K562 (cell line): Measurements from ENCODE around the gene TMCC1. TPM values are rescaled to one million over a fixed set of nuclear protein-coding genes. Genes with fewer than 3 reads are reported as not detected.
A peak's percentile ranks its signal among the peaks of the same experiment; 100 is the strongest.

Source experiments
- ATF7 ChIP-seq: fragments of 450-650 bp; IDR thresholded peaks from 2 replicates; pipeline ENCODE4 v1.7.1; 2014; ENCODE audit warnings: mild to moderate bottlenecking, moderate library complexity
- CCNT2 ChIP-seq: IDR thresholded peaks from 2 replicates; pipeline ENCODE4 v1.6.1; 2011; ENCODE audit warnings: borderline replicate concordance, low read depth, mild to moderate bottlenecking, moderate library complexity, mixed read lengths, low read length; ENCODE audit not compliant: insufficient read length; ENCODE audit errors: extremely low read depth
- HDAC3 ChIP-seq: fragments of 450-650 bp; IDR thresholded peaks from 2 replicates; pipeline ENCODE4 v1.6.1; 2018; ENCODE audit warnings: borderline replicate concordance, mild to moderate bottlenecking, moderate library complexity; ENCODE audit not compliant: partially characterized antibody
- MCM2 ChIP-seq: fragments of 450-650 bp; IDR thresholded peaks from 2 replicates; pipeline ENCODE4 v1.6.1; 2017; ENCODE audit warnings: low read depth, mild to moderate bottlenecking
- NCOR1 ChIP-seq: fragments of 450-650 bp; IDR thresholded peaks from 2 replicates; pipeline ENCODE4 v1.6.1; 2016; ENCODE audit warnings: mild to moderate bottlenecking, moderate library complexity
- PML ChIP-seq: IDR thresholded peaks from 2 replicates; pipeline ENCODE4 v1.6.1; 2012; ENCODE audit warnings: low read length, inconsistent platforms
- POLR2A ChIP-seq: fragments of 450-650 bp; conservative IDR thresholded peaks from 2 replicates; pipeline ENCODE4 v1.6.1; 2016
- POLR2AphosphoS2 ChIP-seq: IDR thresholded peaks from 2 replicates; pipeline ENCODE4 v1.6.1; 2012; ENCODE audit warnings: low read length, improper control_type of control experiment
- TARDBP ChIP-seq: fragments of 450-650 bp; IDR thresholded peaks from 2 replicates; pipeline ENCODE4 v1.6.1; 2016
- TCF3 ChIP-seq: sonication (generic); formaldehyde crosslinking; IDR thresholded peaks from 2 replicates; pipeline ENCODE4 v1.4.0; 2020; ENCODE audit warnings: mild to moderate bottlenecking, missing genetic modification reagents
- ZC3H8 ChIP-seq: fragments of 450-650 bp; IDR thresholded peaks from 2 replicates; pipeline ENCODE4 v1.6.1; 2017
- ZFP36 ChIP-seq: fragments of 150-350 bp; IDR thresholded peaks from 2 replicates; pipeline ENCODE4 v1.6.1; 2018; ENCODE audit warnings: low read length, low read depth; ENCODE audit not compliant: partially characterized antibody
- ZSCAN29 ChIP-seq: fragments of 450-650 bp; IDR thresholded peaks from 2 replicates; pipeline ENCODE4 v1.6.1; 2017
- ZZZ3 ChIP-seq: fragments of 450-650 bp; IDR thresholded peaks from 2 replicates; pipeline ENCODE4 v1.6.1; 2016; ENCODE audit warnings: antibody characterized with exemption, mild to moderate bottlenecking, moderate library complexity
- polyA plus RNA-seq, 8 experiments: library from polyadenylated mRNA; depleted of rRNA in 4 of 8; stranded (reverse) in 5 of 8; unstranded in 3 of 8; fragments of >200 nt; fragmentation: Nextera tagmentation in 2 of 8; fragmentation: Illumina TruSeq in 1 of 8; extraction: Ambion mirVana in 2 of 8; extraction: Trizol in 1 of 8; gene quantifications; 2 replicates each; pipeline versions ENCODE4 v1.2.1 to v1.2.3, GENCODE V29; 2011 to 2014; ENCODE audit warnings: inconsistent platforms in 1 of 8, missing spikeins in 1 of 8
- total RNA-seq, 7 experiments: library from RNA; depleted of rRNA in 6 of 7; stranded (reverse); fragments of >200 nt in 6 of 7; fragmentation: Illumina TruSeq in 2 of 7; extraction: Trizol in 2 of 7; gene quantifications; 2 replicates each; pipeline versions ENCODE4 v1.2.1 to v1.2.3, GENCODE V29; 2011 to 2021; ENCODE audit warnings: low replicate concordance in 1 of 7
- TF ChIP-seq, protein P1 (sequence below): fragments of 250-450 bp; sonication (Bioruptor Pico); IDR thresholded peaks from 2 replicates; pipeline ENCODE4 v1.4.0; 2020; ENCODE audit warnings: mild to moderate bottlenecking
- TF ChIP-seq, protein P2 (sequence below): fragments of 150-350 bp; conservative IDR thresholded peaks from 2 replicates; pipeline ENCODE4 v1.6.1; 2014; ENCODE audit warnings: low read length
- TF ChIP-seq, protein P3 (sequence below): sonication (generic); formaldehyde crosslinking; IDR thresholded peaks from 2 replicates; pipeline ENCODE4 v1.8.1; 2023; ENCODE audit warnings: missing genetic modification reagents, mild to moderate bottlenecking, borderline replicate concordance
- TF ChIP-seq, protein P4 (sequence below): fragments of 450-650 bp; formaldehyde crosslinking; IDR thresholded peaks from 2 replicates; pipeline ENCODE4 v1.4.0; 2020; ENCODE audit warnings: mild to moderate bottlenecking, mixed read lengths
- TF ChIP-seq, protein P5 (sequence below): fragments of 450-650 bp; IDR thresholded peaks from 2 replicates; pipeline ENCODE4 v1.6.1; 2016

The TMCC1 gene
- total and polyA plus RNA-seq, 9 of the 15 experiments (the other 6 are each of a cell fraction or from before 2014, with no cell fraction given), result 0.89 to 8.7 (median 4.0) TPM

DNA sequence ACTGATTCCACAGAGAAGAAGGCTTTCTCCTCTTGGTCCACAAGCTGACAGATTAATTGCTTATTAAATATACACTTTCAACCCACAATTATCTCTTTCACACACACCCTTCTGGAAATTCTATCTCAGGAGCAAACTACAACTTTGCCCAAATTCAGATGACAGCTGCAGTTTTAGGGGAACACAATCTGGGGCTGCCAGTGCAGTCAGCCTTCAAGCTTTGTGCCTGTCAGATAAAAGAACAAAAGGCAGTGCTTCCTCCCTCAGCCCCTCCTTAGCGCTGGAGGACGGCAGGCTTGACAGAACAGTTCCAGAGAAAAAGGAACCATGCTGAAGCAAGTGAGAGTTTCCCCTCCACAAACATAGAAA, 99.6 kb downstream of the TMCC1 start (continued):
- TF ChIP-seq, protein P1, sequence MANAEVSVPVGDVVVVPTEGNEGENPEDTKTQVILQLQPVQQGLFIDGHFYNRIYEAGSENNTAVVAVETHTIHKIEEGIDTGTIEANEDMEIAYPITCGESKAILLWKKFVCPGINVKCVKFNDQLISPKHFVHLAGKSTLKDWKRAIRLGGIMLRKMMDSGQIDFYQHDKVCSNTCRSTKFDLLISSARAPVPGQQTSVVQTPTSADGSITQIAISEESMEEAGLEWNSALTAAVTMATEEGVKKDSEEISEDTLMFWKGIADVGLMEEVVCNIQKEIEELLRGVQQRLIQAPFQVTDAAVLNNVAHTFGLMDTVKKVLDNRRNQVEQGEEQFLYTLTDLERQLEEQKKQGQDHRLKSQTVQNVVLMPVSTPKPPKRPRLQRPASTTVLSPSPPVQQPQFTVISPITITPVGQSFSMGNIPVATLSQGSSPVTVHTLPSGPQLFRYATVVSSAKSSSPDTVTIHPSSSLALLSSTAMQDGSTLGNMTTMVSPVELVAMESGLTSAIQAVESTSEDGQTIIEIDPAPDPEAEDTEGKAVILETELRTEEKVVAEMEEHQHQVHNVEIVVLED (CRISPR knock-in tag), result no peak
- TF ChIP-seq, protein P2, sequence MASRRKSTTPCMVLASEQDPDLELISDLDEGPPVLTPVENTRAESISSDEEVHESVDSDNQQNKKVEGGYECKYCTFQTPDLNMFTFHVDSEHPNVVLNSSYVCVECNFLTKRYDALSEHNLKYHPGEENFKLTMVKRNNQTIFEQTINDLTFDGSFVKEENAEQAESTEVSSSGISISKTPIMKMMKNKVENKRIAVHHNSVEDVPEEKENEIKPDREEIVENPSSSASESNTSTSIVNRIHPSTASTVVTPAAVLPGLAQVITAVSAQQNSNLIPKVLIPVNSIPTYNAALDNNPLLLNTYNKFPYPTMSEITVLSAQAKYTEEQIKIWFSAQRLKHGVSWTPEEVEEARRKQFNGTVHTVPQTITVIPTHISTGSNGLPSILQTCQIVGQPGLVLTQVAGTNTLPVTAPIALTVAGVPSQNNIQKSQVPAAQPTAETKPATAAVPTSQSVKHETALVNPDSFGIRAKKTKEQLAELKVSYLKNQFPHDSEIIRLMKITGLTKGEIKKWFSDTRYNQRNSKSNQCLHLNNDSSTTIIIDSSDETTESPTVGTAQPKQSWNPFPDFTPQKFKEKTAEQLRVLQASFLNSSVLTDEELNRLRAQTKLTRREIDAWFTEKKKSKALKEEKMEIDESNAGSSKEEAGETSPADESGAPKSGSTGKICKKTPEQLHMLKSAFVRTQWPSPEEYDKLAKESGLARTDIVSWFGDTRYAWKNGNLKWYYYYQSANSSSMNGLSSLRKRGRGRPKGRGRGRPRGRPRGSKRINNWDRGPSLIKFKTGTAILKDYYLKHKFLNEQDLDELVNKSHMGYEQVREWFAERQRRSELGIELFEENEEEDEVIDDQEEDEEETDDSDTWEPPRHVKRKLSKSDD, result no peak
- TF ChIP-seq POLR2A (no peak), ATF7 (0 out of 2 replicates have a peak, but pooled peaks have one; percentile 15), ZZZ3 (no peak), TARDBP (no peak), NCOR1 (peak; percentile 93), HDAC3 (peak; percentile 65), PML (peak; percentile 82), ZSCAN29 (no peak), ZC3H8 (no peak), POLR2AphosphoS2 (no peak), CCNT2 (no peak), MCM2 (no peak), ZFP36 (no peak), TCF3 (CRISPR knock-in tag) (peak; percentile 94)
- TF ChIP-seq, protein P3, sequence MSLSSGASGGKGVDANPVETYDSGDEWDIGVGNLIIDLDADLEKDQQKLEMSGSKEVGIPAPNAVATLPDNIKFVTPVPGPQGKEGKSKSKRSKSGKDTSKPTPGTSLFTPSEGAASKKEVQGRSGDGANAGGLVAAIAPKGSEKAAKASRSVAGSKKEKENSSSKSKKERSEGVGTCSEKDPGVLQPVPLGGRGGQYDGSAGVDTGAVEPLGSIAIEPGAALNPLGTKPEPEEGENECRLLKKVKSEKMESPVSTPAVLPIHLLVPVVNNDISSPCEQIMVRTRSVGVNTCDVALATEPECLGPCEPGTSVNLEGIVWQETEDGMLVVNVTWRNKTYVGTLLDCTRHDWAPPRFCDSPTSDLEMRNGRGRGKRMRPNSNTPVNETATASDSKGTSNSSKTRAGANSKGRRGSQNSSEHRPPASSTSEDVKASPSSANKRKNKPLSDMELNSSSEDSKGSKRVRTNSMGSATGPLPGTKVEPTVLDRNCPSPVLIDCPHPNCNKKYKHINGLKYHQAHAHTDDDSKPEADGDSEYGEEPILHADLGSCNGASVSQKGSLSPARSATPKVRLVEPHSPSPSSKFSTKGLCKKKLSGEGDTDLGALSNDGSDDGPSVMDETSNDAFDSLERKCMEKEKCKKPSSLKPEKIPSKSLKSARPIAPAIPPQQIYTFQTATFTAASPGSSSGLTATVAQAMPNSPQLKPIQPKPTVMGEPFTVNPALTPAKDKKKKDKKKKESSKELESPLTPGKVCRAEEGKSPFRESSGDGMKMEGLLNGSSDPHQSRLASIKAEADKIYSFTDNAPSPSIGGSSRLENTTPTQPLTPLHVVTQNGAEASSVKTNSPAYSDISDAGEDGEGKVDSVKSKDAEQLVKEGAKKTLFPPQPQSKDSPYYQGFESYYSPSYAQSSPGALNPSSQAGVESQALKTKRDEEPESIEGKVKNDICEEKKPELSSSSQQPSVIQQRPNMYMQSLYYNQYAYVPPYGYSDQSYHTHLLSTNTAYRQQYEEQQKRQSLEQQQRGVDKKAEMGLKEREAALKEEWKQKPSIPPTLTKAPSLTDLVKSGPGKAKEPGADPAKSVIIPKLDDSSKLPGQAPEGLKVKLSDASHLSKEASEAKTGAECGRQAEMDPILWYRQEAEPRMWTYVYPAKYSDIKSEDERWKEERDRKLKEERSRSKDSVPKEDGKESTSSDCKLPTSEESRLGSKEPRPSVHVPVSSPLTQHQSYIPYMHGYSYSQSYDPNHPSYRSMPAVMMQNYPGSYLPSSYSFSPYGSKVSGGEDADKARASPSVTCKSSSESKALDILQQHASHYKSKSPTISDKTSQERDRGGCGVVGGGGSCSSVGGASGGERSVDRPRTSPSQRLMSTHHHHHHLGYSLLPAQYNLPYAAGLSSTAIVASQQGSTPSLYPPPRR, result no peak
- TF ChIP-seq, protein P4, sequence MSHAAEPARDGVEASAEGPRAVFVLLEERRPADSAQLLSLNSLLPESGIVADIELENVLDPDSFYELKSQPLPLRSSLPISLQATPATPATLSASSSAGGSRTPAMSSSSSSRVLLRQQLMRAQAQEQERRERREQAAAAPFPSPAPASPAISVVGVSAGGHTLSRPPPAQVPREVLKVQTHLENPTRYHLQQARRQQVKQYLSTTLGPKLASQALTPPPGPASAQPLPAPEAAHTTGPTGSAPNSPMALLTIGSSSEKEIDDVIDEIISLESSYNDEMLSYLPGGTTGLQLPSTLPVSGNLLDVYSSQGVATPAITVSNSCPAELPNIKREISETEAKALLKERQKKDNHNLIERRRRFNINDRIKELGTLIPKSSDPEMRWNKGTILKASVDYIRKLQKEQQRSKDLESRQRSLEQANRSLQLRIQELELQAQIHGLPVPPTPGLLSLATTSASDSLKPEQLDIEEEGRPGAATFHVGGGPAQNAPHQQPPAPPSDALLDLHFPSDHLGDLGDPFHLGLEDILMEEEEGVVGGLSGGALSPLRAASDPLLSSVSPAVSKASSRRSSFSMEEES (CRISPR knock-in tag), result no peak
- TF ChIP-seq, protein P5, sequence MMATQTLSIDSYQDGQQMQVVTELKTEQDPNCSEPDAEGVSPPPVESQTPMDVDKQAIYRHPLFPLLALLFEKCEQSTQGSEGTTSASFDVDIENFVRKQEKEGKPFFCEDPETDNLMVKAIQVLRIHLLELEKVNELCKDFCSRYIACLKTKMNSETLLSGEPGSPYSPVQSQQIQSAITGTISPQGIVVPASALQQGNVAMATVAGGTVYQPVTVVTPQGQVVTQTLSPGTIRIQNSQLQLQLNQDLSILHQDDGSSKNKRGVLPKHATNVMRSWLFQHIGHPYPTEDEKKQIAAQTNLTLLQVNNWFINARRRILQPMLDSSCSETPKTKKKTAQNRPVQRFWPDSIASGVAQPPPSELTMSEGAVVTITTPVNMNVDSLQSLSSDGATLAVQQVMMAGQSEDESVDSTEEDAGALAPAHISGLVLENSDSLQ, result peak; percentile 66
